ENCODE results near the gene TP53I13. TPM values are rescaled to one million over a fixed set of nuclear protein-coding genes. Genes with fewer than 3 reads are reported as not detected.
A peak's percentile ranks its signal among the peaks of the same experiment; 100 is the strongest.

Gene TP53I13
- total RNA-seq, 3 donors from 2014 or later, result 43.9 to 75.4 (median 46.9) TPM

DNA sequence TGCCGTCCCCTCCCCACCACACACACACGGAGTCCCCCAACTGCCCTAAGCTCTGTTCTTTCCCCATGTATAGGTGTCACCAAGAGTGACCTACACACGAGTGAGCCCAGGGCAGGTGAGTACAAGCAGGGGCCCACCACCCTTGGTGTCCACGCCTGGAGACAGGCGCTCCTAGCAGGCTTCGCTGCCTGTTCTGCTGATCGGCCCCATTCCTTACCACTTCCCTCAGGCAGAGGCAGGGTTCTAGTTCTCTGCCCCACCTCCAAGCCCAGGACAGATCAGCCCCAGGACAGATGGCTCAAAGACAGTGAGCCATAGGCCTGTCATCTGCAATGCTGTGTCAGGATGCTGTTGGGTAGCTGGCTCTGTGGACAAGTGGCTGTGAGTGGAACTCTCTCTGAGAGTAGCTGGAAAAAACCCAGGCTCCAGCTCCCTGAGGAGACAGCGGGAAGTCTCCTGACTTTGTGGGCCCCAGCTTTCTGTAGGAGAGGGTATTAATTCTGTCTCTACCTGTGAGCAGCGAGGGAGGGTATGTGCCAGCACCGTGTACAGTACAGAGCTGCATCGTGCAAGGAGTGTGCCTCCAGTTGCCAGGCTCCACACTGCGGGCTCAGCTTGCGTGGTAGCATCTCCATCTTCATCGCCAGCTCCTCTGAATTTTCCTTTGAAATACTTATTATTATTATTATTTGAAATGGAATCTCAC is 897 bp downstream of the TP53I13 start:
- Histone ChIP-seq H3K36me3 (ENCODE audit: low read depth) (no peaks in the 10 kb centered on the region), H3K9me3 (no peaks in the 10 kb centered on the region), H3K4me3 (peak overlapping the region; percentile 37), H3K4me1 (ENCODE audit: low read depth) (peaks cover 32% of the 10 kb centered on the region)
- ATAC-seq (no peak), DNase-seq (peak in 1 of 3 donors; percentile 39)
- intact Hi-C loops (cut with DNase I, micrococcal nuclease), result no loop called here
- TF ChIP-seq, protein P1, sequence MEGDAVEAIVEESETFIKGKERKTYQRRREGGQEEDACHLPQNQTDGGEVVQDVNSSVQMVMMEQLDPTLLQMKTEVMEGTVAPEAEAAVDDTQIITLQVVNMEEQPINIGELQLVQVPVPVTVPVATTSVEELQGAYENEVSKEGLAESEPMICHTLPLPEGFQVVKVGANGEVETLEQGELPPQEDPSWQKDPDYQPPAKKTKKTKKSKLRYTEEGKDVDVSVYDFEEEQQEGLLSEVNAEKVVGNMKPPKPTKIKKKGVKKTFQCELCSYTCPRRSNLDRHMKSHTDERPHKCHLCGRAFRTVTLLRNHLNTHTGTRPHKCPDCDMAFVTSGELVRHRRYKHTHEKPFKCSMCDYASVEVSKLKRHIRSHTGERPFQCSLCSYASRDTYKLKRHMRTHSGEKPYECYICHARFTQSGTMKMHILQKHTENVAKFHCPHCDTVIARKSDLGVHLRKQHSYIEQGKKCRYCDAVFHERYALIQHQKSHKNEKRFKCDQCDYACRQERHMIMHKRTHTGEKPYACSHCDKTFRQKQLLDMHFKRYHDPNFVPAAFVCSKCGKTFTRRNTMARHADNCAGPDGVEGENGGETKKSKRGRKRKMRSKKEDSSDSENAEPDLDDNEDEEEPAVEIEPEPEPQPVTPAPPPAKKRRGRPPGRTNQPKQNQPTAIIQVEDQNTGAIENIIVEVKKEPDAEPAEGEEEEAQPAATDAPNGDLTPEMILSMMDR (IDR thresholded peaks at IDR 0.05), result no peak

DNA sequence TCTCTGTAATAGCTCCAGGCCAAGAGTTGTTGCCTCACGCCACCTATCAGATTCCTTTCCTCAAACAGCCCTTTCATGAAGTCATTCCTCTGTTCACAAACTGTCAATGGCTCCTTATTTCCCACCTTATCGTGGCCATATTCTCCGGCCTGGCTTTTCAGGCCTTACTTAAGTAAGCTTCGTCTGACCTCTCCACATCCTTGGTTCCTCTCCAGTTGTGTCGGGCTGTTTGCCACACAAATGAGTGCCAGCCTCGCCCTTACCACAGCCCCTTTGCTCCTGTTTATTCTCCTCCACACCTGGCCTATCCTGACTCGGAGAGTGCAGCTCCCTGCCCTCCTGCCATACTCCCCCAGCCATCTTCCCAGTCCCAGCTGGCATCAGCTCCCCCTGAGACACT is 2.0 kb downstream of the TP53I13 start:
- Histone ChIP-seq H3K4me1 (ENCODE audit: low read depth) (peaks cover 28% of the 10 kb centered on the region), H3K4me3 (no peak overlapping the region), H3K36me3 (ENCODE audit: low read depth) (no peaks in the 10 kb centered on the region), H3K9me3 (no peaks in the 10 kb centered on the region)
- TF ChIP-seq, protein P1 (IDR thresholded peaks at IDR 0.05), result no peak
- intact Hi-C loops (cut with DNase I, micrococcal nuclease), result no loop called here
- ATAC-seq (no peak), DNase-seq (peak; percentile 41 to 53 (median 47))

DNA sequence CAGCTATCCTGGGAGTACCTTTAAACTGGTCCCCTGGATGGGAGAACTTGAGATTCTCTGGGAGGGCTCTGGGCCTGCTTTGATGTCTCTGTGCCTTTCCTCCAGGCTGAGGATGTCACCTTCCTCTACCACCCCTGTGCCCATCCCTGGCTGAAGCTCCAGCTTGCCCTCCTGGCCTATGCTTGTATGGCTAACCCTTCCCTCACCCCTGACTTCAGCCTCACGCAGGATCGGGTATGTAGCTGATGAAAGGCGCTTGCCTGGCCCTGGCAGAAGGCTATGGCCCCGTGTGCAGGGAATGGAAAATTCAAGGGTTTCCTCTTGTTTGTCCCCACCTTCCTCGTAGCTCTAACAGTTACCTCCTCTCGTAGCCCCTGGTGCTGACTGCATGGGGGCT is 3.0 kb downstream of the TP53I13 start:
- H3K36me3 ChIP-seq (ENCODE audit: low read depth), result no peaks in the 10 kb centered on the region

DNA sequence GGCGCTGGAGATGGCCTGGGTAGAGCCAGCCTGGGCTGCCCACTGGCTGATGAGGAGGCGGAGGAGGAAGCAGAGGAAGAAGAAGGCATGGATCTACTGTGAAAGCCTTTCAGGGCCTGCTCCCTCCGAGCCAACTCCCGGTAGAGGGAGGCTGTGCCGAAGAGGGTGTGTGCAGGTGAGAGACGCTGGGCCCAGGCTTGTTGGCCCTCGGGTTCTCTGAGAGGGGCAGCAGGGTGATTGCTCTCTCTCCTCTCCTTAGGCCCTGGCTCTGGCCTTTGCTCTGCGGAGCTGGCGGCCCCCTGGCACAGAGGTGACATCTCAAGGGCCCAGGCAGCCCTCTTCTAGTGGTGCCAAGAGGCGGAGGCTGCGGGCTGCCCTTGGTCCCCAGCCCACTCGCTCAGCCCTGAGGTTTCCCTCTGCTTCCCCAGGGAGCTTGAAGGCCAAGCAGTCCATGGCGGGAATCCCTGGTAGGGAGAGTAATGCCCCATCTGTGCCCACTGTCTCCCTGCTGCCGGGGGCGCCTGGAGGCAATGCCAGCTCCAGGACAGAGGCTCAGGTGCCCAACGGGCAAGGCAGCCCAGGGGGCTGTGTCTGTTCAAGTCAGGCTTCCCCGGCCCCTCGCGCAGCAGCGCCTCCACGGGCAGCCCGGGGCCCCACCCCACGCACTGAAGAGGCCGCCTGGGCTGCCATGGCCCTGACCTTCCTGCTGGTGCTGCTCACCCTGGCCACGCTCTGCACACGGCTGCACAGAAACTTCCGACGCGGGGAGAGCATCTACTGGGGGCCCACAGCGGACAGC is 3.6 kb downstream of the TP53I13 start:
- H3K36me3 ChIP-seq (ENCODE audit: low read depth), result no peaks in the 10 kb centered on the region
- TF ChIP-seq, protein P1 (IDR thresholded peaks at IDR 0.05), result no peak

More for the DNA sequence above, 3.0 kb downstream of the TP53I13 start:
- intact Hi-C loops (cut with DNase I, micrococcal nuclease), result no loop called here
- Histone ChIP-seq H3K9me3 (no peaks in the 10 kb centered on the region), H3K4me1 (ENCODE audit: low read depth) (peaks cover 25% of the 10 kb centered on the region), H3K4me3 (no peak overlapping the region)
- ATAC-seq (no peak), DNase-seq (no peak)
- TF ChIP-seq, protein P1 (IDR thresholded peaks at IDR 0.05), result no peak

DNA sequence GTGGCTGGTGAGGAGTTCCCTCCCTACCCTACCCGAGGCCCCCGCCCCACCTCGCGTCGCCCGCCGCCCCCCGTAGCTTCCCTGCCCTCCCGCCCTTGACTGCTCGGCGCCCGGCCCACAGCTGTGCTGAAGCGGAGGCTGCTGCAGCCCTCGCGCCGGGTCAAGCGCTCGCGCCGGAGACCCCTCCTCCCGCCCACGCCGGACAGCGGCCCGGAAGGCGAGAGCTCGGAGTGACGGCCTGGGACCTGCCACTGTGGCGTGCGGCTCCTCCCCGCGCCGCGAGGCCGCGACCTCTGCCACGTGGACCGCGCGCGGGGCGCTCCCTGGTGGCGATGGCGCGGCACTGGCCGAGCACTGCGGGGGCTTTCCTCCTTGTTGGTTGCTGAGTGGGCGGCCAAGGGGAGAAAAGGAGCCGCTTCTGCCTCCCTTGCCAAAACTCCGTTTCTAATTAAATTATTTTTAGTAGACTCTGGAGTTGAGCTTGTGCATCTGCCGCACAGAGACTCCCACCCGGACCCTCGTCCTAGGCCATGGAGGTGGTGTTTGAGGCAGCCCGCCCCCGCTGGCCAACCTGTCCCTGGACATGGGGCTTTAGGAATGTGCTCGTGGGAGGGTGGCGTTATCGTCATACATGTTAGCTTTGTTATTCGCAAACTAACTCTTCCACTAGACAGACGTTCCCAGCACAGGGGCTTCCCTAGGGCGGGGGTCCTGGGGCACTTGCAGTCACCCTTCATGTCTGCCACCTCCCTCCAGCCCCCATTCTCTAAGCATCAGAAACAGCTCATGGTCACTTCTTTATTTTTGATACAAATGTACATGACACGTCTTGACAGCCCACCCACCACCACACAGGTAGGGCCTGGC is 4.4 kb downstream of the TP53I13 start:
- Histone ChIP-seq H3K4me3 (no peak overlapping the region), H3K9me3 (no peaks in the 10 kb centered on the region), H3K4me1 (ENCODE audit: low read depth) (peaks cover 25% of the 10 kb centered on the region), H3K36me3 (ENCODE audit: low read depth) (no peaks in the 10 kb centered on the region)
- no peak for ATAC-seq
- TF ChIP-seq, protein P1 (IDR thresholded peaks at IDR 0.05), result peak; percentile 37
- intact Hi-C loops (cut with DNase I, micrococcal nuclease), result no loop called here
- DNase-seq, result peak in 2 of 3 donors; percentile 66 to 70

More for the DNA sequence above, 3.6 kb downstream of the TP53I13 start:
- H3K4me1 ChIP-seq (ENCODE audit: low read depth), result peaks cover 25% of the 10 kb centered on the region
- H3K4me3 ChIP-seq, result no peak overlapping the region
- DNase-seq (peak in 2 of 3 donors; percentile 34 to 47), ATAC-seq (no peak)
- no peaks in the 10 kb centered on the region for H3K9me3 ChIP-seq
- intact Hi-C loops (cut with DNase I, micrococcal nuclease), result no loop called here

Measured in mucosa of descending colon (tissue), 3 donors.